Smooth muscle cell (in vitro differentiated cells): ENCODE results near the gene HOXD8. TPM values are rescaled to one million over a fixed set of nuclear protein-coding genes. Genes with fewer than 3 reads are reported as not detected.

Source experiments
- DNase-seq: peaks from one replicate; lab custom pipeline; 2025; ENCODE audit not compliant: unreplicated experiment; lab: John Stamatoyannopoulos, UW
- H2AFZ ChIP-seq: fragments of 200-600 bp; sonication (generic); 2 replicates; pipeline ENCODE4 v1.6.0; 2016; ENCODE audit warnings: antibody characterized with exemption, low read depth, mild to moderate bottlenecking
- H3F3A ChIP-seq: fragments of 200-600 bp; sonication (generic); 2 replicates; pipeline ENCODE4 v1.6.0; 2017; ENCODE audit warnings: antibody characterized with exemption, low read depth
- H3K27ac ChIP-seq: fragments of 200-600 bp; sonication (generic); 2 replicates; pipeline ENCODE4 v1.5.1; 2016; ENCODE audit warnings: low read depth, mild to moderate bottlenecking
- H3K27me3 ChIP-seq: fragments of 200-600 bp; sonication (generic); 2 replicates; pipeline ENCODE4 v1.6.1; 2016; ENCODE audit warnings: low read depth, mild to moderate bottlenecking
- H3K36me3 ChIP-seq: fragments of 200-600 bp; sonication (generic); 2 replicates; pipeline ENCODE4 v1.5.1; 2016; ENCODE audit warnings: low read depth
- H3K4me1 ChIP-seq: fragments of 200-600 bp; sonication (generic); 2 replicates; pipeline ENCODE4 v1.5.1; 2016; ENCODE audit warnings: low read depth
- H3K4me2 ChIP-seq: fragments of 200-600 bp; sonication (generic); 2 replicates; pipeline ENCODE4 v1.6.0; 2016; ENCODE audit warnings: mild to moderate bottlenecking
- H3K4me3 ChIP-seq: fragments of 200-600 bp; sonication (generic); 2 replicates; pipeline ENCODE4 v1.5.1; 2016; ENCODE audit warnings: mild to moderate bottlenecking
- H3K79me2 ChIP-seq: fragments of 200-600 bp; sonication (generic); 2 replicates; pipeline ENCODE4 v1.6.0; 2016; ENCODE audit warnings: low read depth, mild to moderate bottlenecking
- H3K9ac ChIP-seq: fragments of 200-600 bp; sonication (generic); 2 replicates; pipeline ENCODE4 v1.6.0; 2016; ENCODE audit warnings: low read depth
- H3K9me3 ChIP-seq: fragments of 200-600 bp; sonication (generic); replicated peaks from 2 replicates; pipeline ENCODE4 v1.5.1; 2016; ENCODE audit warnings: low read depth
- H4K20me1 ChIP-seq: fragments of 200-600 bp; sonication (generic); 2 replicates; pipeline ENCODE4 v1.6.0; 2016; ENCODE audit warnings: low read depth
- WGBS: methylation state at CpG from one replicate; pipeline ENCODE4 v1.1.7; 2016; ENCODE audit warnings: low lambda C conversion rate; 5-methylcytosine and 5-hydroxymethylcytosine counted together
- polyA plus RNA-seq: library from polyadenylated mRNA; unstranded; fragments of >200 nt; fragmentation: Nextera tagmentation; extraction: Ambion mirVana; gene quantifications from 2 replicates; pipeline ENCODE4 v1.2.1, GENCODE V29; 2016
- total RNA-seq: library from RNA; depleted of rRNA; stranded (reverse); fragments of >200 nt; gene quantifications from 2 replicates; pipeline ENCODE4 v1.2.3, GENCODE V29; 2014
- TF ChIP-seq, protein P1 (sequence below): fragments of 200-600 bp; sonication (generic); IDR thresholded peaks from 2 replicates; pipeline ENCODE4 v1.5.1; 2017; ENCODE audit warnings: borderline replicate concordance, mild to moderate bottlenecking, antibody characterized with exemption; ENCODE audit not compliant: insufficient read depth, poor library complexity, severe bottlenecking

HOXD8 gene
- total and polyA plus RNA-seq, 2 experiments from 2014 or later = 0.13 TPM; not detected in 1

DNA sequence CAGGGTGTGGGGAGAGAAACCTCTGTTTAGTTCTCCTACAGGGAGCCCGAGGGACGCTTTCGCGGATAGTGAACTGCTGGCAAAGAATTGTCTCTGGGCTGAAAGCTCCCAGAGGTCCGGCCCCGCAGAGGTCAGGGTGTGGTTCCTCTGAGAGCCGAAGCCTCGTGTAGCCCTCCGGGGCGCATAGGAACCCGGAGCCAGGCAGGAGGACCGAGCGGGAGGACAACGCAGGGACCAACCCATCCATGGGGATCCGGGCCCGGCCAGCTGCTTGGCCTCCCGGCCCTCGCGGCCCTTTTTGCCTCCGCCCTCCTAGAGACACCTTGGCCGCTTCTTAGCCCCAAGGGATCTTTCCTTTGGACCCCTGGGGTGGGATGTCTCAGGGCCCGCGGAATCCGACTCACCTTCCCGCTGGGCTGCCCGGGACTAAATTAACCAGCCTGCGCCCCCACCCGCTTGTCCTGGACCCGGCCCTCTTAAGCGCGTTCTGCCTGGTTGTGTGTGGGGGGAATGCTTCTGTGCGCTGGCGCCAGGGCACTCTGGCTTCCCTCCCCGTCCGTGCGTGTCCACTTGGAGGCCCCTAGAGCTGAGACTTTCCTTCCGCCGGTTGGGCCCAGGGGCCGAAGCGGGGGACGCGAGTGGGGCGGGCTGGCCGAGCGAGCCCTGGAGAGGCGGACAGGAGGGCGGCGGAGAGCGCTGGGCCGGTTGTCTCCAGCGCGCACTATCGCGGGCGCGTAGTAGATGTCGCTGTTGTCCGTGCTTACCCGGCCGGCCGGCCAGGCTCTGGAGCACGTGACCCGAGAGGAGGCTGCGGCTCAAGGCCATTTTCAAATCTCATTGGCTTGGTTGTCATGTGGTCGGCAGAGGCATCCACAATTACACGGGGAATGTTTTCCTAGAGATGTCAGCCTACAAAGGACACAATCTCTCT is 13.4 kb upstream of the HOXD8 start, which contains the start of gene HOXD10:
Gene HOXD10, plus strand, starts transcription at position 896 of the 931 bp plus-strand sequence. CDS start 56 bp downstream, outside the sequence.
- H3K9ac ChIP-seq = no peak within 1 kb of the TSS
- H2AFZ ChIP-seq = no peak within 1 kb of the TSS

DNA sequence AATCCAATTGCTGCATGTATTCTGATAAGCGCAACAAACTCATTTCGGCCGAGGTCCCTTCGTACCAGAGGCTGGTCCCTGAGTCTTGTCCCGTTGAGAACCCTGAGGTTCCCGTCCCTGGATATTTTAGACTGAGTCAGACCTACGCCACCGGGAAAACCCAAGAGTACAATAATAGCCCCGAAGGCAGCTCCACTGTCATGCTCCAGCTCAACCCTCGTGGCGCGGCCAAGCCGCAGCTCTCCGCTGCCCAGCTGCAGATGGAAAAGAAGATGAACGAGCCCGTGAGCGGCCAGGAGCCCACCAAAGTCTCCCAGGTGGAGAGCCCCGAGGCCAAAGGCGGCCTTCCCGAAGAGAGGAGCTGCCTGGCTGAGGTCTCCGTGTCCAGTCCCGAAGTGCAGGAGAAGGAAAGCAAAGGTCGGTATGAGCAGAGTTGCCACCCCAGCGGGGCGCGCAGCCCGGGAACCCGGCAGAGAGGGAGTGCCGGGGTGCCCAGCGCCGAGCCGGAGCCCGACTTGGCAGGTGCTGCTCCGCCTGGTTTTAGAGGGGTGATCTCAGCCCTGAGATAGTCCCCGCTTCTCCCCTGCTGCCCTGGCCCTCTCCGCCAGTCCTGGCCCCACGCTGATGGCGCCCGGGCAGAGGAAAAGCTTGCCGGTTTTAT is 12.2 kb upstream of the HOXD8 start:
- no peak overlapping the region for H3K4me2 ChIP-seq
- peaks cover 99% of the 10 kb centered on the region for H4K20me1 ChIP-seq
- no peaks in the 10 kb centered on the region for H3K4me1 ChIP-seq
- no peak for DNase-seq
- H3K27ac ChIP-seq = no peak overlapping the region
- H3K9me3 ChIP-seq = no peaks in the 10 kb centered on the region
- TF ChIP-seq, protein P1, sequence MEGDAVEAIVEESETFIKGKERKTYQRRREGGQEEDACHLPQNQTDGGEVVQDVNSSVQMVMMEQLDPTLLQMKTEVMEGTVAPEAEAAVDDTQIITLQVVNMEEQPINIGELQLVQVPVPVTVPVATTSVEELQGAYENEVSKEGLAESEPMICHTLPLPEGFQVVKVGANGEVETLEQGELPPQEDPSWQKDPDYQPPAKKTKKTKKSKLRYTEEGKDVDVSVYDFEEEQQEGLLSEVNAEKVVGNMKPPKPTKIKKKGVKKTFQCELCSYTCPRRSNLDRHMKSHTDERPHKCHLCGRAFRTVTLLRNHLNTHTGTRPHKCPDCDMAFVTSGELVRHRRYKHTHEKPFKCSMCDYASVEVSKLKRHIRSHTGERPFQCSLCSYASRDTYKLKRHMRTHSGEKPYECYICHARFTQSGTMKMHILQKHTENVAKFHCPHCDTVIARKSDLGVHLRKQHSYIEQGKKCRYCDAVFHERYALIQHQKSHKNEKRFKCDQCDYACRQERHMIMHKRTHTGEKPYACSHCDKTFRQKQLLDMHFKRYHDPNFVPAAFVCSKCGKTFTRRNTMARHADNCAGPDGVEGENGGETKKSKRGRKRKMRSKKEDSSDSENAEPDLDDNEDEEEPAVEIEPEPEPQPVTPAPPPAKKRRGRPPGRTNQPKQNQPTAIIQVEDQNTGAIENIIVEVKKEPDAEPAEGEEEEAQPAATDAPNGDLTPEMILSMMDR = no peak
- H3K9ac ChIP-seq = no peak overlapping the region
- H3K79me2 ChIP-seq = peaks cover 9% of the 10 kb centered on the region
- H3K4me3 ChIP-seq = no peak overlapping the region
- no peaks in the 10 kb centered on the region for H3F3A ChIP-seq
- peaks cover 100% of the 10 kb centered on the region for H3K27me3 ChIP-seq
- WGBS = 87% methylated on average over 40 of the region's 40 CpGs
- no peak overlapping the region for H2AFZ ChIP-seq
- no peaks in the 10 kb centered on the region for H3K36me3 ChIP-seq

More for the DNA sequence above, 13.4 kb upstream of the HOXD8 start, which contains the start of gene HOXD10:
- DNase-seq = no peak
- Histone ChIP-seq H3K79me2 (peaks cover 12% of the 10 kb centered on the region), H3K4me3 (no peak within 1 kb of the TSS), H3K9me3 (no peaks in the 10 kb centered on the region), H3K27ac (no peak within 1 kb of the TSS), H3K4me2 (no peak within 1 kb of the TSS), H3K36me3 (no peaks in the 10 kb centered on the region), H3K27me3 (peaks cover 100% of the 10 kb centered on the region), H3F3A (no peaks in the 10 kb centered on the region), H3K4me1 (no peaks in the 10 kb centered on the region), H4K20me1 (peaks cover 99% of the 10 kb centered on the region)
- WGBS = 25% methylated on average over 48 of the region's 66 CpGs
- TF ChIP-seq, protein P1 = peak; percentile 13

DNA sequence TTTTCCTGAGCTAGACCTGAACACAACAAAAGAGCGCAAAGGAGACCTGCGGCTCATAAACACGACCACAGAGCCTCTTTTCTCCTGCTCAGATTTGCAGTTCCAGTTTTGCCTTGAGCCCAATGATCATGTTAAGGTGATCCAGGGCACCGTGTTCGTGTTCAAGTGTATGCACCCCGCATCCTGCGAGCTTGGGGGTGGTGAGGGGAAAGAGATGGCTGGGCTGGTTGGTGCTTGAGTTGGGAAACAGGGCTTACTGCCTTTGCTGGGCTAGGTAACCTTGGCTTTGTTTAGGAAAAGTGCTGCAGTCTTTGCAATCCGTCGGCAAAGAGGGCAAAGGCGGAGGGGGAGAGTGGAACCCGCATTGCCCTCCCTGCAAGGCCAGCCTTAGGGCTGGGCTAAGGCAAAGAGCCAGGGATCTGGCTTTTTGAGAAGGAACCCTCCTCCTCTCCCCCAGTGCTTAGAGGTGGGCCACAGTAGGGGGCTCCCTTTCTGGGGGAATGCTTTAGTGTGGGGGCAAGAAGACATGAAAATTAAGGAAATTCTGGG is 11.6 kb upstream of the HOXD8 start:
- Histone ChIP-seq H3K4me3 (no peak overlapping the region), H3K4me2 (no peak overlapping the region), H3K79me2 (peaks cover 9% of the 10 kb centered on the region), H3F3A (no peaks in the 10 kb centered on the region), H4K20me1 (peaks cover 98% of the 10 kb centered on the region), H3K27me3 (peaks cover 100% of the 10 kb centered on the region), H3K4me1 (no peaks in the 10 kb centered on the region), H3K9me3 (no peaks in the 10 kb centered on the region), H3K9ac (no peak overlapping the region), H2AFZ (no peak overlapping the region), H3K36me3 (no peaks in the 10 kb centered on the region), H3K27ac (no peak overlapping the region)
- 76% methylated on average over 11 of the region's 11 CpGs for WGBS
- no peak for DNase-seq
- TF ChIP-seq, protein P1 = no peak
